OCI-LY7 (cell line): ENCODE results near the gene LRP3. TPM values are rescaled to one million over a fixed set of nuclear protein-coding genes. Genes with fewer than 3 reads are reported as not detected.

Source experiments
- BruUV-seq: library from RNA; stranded (reverse); fragments of 400-500 nt; replicated peaks from 2 replicates; lab custom pipeline; 2021; lab: Mats Ljungman, UMichigan
- CTCF ChIA-PET: fragments of 300-600 bp; sonication (Branson Sonifier 250); formaldehyde crosslinking; loops from one replicate; lab custom pipeline; 2022; ENCODE audit warnings: antibody characterized with exemption; ENCODE audit not compliant: unreplicated experiment; lab: Charles Lee
- POLR2A ChIA-PET: fragments of 300-600 bp; sonication (Branson Sonifier 250); formaldehyde crosslinking; loops from one replicate; lab custom pipeline; 2022; ENCODE audit warnings: antibody characterized with exemption; lab: Charles Lee
- DNase-seq: peaks from one replicate; pipeline ENCODE4 v3.0.0-alpha.2; 2015; ENCODE audit warnings: low spot score
- H2AFZ ChIP-seq: fragments of 200-600 bp; sonication (generic), shearing (Covaris generic); 2 replicates; pipeline ENCODE4 v1.6.1; 2014; ENCODE audit warnings: mild to moderate bottlenecking, antibody characterized with exemption, low read length, moderate library complexity
- H3K27ac ChIP-seq: fragments of 200-600 bp; sonication (generic); 2 replicates; pipeline ENCODE4 v1.5.1; 2014; ENCODE audit warnings: mixed run types, low read depth, mild to moderate bottlenecking, moderate library complexity, low read length, inconsistent platforms; ENCODE audit not compliant: poor library complexity, severe bottlenecking
- H3K36me3 ChIP-seq: fragments of 200-600 bp; sonication (generic); 2 replicates; pipeline ENCODE4 v1.6.1; 2014; ENCODE audit warnings: mild to moderate bottlenecking, antibody characterized with exemption, low read length, moderate library complexity, mixed read lengths; ENCODE audit not compliant: insufficient read depth
- H3K4me1 ChIP-seq: fragments of 200-600 bp; sonication (generic); 2 replicates; pipeline ENCODE4 v1.5.1; 2014; ENCODE audit warnings: mild to moderate bottlenecking, low read length; ENCODE audit not compliant: insufficient read depth, poor library complexity, severe bottlenecking
- H3K4me2 ChIP-seq: fragments of 200-600 bp; sonication (generic); 2 replicates; pipeline ENCODE4 v1.6.1; 2014; ENCODE audit warnings: mild to moderate bottlenecking, low read length
- H3K4me3 ChIP-seq: fragments of 200-600 bp; sonication (generic); 2 replicates; pipeline ENCODE4 v1.5.1; 2014; ENCODE audit warnings: mild to moderate bottlenecking, low read depth, low read length; ENCODE audit not compliant: poor library complexity, severe bottlenecking
- H3K79me2 ChIP-seq: fragments of 200-600 bp; sonication (generic); 2 replicates; pipeline ENCODE4 v1.6.1; 2016; ENCODE audit warnings: low read depth, mild to moderate bottlenecking, low read length, moderate library complexity, mixed read lengths; ENCODE audit not compliant: insufficient read depth
- H3K9me2 ChIP-seq: fragments of 200-600 bp; sonication (generic); 2 replicates; pipeline ENCODE4 v1.6.1; 2016; ENCODE audit warnings: mild to moderate bottlenecking, low read length, mixed read lengths; ENCODE audit not compliant: insufficient read depth
- H3K9me3 ChIP-seq: fragments of 200-600 bp; sonication (generic); 2 replicates; pipeline ENCODE4 v1.6.1; 2014; ENCODE audit warnings: mild to moderate bottlenecking, mixed run types, low read length, mixed read lengths
- H4K20me1 ChIP-seq: fragments of 200-600 bp; sonication (generic); 2 replicates; pipeline ENCODE4 v1.6.1; 2014; ENCODE audit warnings: mild to moderate bottlenecking, antibody characterized with exemption, low read length, moderate library complexity, mixed read lengths; ENCODE audit not compliant: insufficient read depth
- CTCF ChIP-seq: fragments of 200-600 bp; sonication (generic); conservative IDR thresholded peaks from 2 replicates; pipeline ENCODE4 v1.5.1; 2014; ENCODE audit warnings: mild to moderate bottlenecking, antibody characterized with exemption, low read length, moderate library complexity, mixed read lengths
- EZH2phosphoT487 ChIP-seq: fragments of 200-600 bp; sonication (generic); IDR thresholded peaks from 2 replicates; pipeline ENCODE4 v1.6.1; 2018; ENCODE audit warnings: low read depth, borderline replicate concordance, mild to moderate bottlenecking, mixed run types, antibody characterized with exemption, low read length, moderate library complexity, mixed read lengths
- intact Hi-C: fragments of 100-400 bp; cut with micrococcal nuclease; formaldehyde crosslinking; loops from one replicate; pipeline ENCODE4 v1.10.0; 2022; ENCODE audit not compliant: unreplicated experiment
- total RNA-seq, 2 experiments: library from RNA; depleted of rRNA in 1 of 2; stranded (reverse); fragments of >200 nt in 1 of 2; shearing (Covaris generic) in 1 of 2; gene quantifications; 2 replicates each; pipeline ENCODE4 v1.2.3, GENCODE V29; 2014 to 2022

The LRP3 gene
- total RNA-seq, 2 experiments from 2014 or later: not detected

GRCh38 chr19:33246709-33247440 is 52.7 kb downstream of the LRP3 start:
- H3K4me2 ChIP-seq: no peak overlapping the region
- H3K4me1 ChIP-seq: no peaks in the 10 kb centered on the region
- no peak overlapping the region for H3K4me3 ChIP-seq
- H3K9me3 ChIP-seq: peaks cover 14% of the 10 kb centered on the region
- DNase-seq: no peak
- H4K20me1 ChIP-seq: no peaks in the 10 kb centered on the region
- intact Hi-C loops: no loop called here
- TF ChIP-seq EZH2phosphoT487 (no peak), CTCF (no peak)
- H2AFZ ChIP-seq: no peak overlapping the region
- H3K9me2 ChIP-seq: no peaks in the 10 kb centered on the region
- no peak overlapping the region for H3K27ac ChIP-seq
- no TSS peak for BruUV-seq
- H3K79me2 ChIP-seq: no peaks in the 10 kb centered on the region
- no peaks in the 10 kb centered on the region for H3K36me3 ChIP-seq
- POLR2A ChIA-PET: no interaction called here
- CTCF ChIA-PET: no interaction called here

- no peaks in the 10 kb centered on the region for H4K20me1 ChIP-seq
- intact Hi-C loops: no loop called here
- no peak overlapping the region for H2AFZ ChIP-seq
- H3K4me1 ChIP-seq: no peaks in the 10 kb centered on the region
- H3K4me3 ChIP-seq: no peak overlapping the region
- DNase-seq: no peak
- BruUV-seq: no TSS peak
- no peaks in the 10 kb centered on the region for H3K9me2 ChIP-seq
- H3K79me2 ChIP-seq: no peaks in the 10 kb centered on the region
- H3K9me3 ChIP-seq: peaks cover 14% of the 10 kb centered on the region
- ChIA-PET POLR2A (no interaction called here), CTCF (no interaction called here)
- no peaks in the 10 kb centered on the region for H3K36me3 ChIP-seq
- no peak overlapping the region for H3K4me2 ChIP-seq
- H3K27ac ChIP-seq: no peak overlapping the region
- TF ChIP-seq EZH2phosphoT487: no peak
- no peak for TF ChIP-seq CTCF
Measured at GRCh38 chr19:33247441-33247819, 53.3 kb downstream of the LRP3 start.

GRCh38 chr19:33248104-33248503 is 54.0 kb downstream of the LRP3 start:
- Histone ChIP-seq H3K4me3 (no peak overlapping the region), H3K4me1 (no peaks in the 10 kb centered on the region), H3K79me2 (no peaks in the 10 kb centered on the region), H4K20me1 (no peaks in the 10 kb centered on the region), H3K36me3 (no peaks in the 10 kb centered on the region), H3K9me3 (peaks cover 14% of the 10 kb centered on the region), H3K9me2 (no peaks in the 10 kb centered on the region), H3K4me2 (no peak overlapping the region), H3K27ac (no peak overlapping the region), H2AFZ (no peak overlapping the region)
- intact Hi-C loops: no loop called here
- ChIA-PET CTCF (no interaction called here), POLR2A (no interaction called here)
- no peak for DNase-seq
- TF ChIP-seq CTCF (no peak), EZH2phosphoT487 (no peak)
- no TSS peak for BruUV-seq
